ENCODE results near the gene RGL1. TPM values are rescaled to one million over a fixed set of nuclear protein-coding genes. Genes with fewer than 3 reads are reported as not detected.

RGL1 gene
- total RNA-seq, 2 experiments from 2014 or later = 1.6 to 1.7 TPM

DNA sequence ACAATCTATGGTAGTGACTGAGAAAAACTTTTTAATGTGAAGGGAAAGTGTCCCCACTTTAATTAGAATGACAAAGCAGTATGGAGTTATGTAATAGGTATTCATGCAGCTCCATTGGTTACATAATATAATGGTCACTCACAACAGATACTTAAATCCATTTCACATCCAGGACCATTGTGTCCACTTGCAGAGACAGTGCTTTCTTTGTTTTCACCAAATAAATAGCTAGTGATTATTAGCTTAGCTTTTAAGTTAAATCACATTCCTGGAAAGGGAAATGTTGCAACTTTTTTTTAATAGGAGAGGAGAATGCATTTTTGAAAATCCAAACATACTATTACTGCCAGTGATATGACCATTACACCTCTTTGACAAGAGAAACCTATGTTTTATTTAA lies 22.9 kb downstream of the RGL1 start:
- Mint-ChIP-seq H3K4me3 (no peak overlapping the region), H3K9me3 (no peaks in the 10 kb centered on the region), H3K36me3 (no peaks in the 10 kb centered on the region), H3K27ac (no peak overlapping the region), H3K27me3 (no peaks in the 10 kb centered on the region), H3K4me1 (no peaks in the 10 kb centered on the region)
- DNase-seq = no peak

GRCh38 chr1:183830389-183830788 lies 25.5 kb downstream of the RGL1 start:
- H3K27ac Mint-ChIP-seq = no peak overlapping the region
- no peaks in the 10 kb centered on the region for H3K9me3 Mint-ChIP-seq
- H3K4me1 Mint-ChIP-seq = no peaks in the 10 kb centered on the region
- no peaks in the 10 kb centered on the region for H3K27me3 Mint-ChIP-seq
- no peak overlapping the region for H3K4me3 Mint-ChIP-seq
- H3K36me3 Mint-ChIP-seq = no peaks in the 10 kb centered on the region
- DNase-seq = no peak

GRCh38 chr1:183831311-183831710 lies 26.4 kb downstream of the RGL1 start:
- Mint-ChIP-seq H3K4me3 (no peak overlapping the region), H3K36me3 (no peaks in the 10 kb centered on the region), H3K9me3 (no peaks in the 10 kb centered on the region), H3K4me1 (no peaks in the 10 kb centered on the region), H3K27ac (no peak overlapping the region), H3K27me3 (no peaks in the 10 kb centered on the region)
- no peak for DNase-seq

DNA sequence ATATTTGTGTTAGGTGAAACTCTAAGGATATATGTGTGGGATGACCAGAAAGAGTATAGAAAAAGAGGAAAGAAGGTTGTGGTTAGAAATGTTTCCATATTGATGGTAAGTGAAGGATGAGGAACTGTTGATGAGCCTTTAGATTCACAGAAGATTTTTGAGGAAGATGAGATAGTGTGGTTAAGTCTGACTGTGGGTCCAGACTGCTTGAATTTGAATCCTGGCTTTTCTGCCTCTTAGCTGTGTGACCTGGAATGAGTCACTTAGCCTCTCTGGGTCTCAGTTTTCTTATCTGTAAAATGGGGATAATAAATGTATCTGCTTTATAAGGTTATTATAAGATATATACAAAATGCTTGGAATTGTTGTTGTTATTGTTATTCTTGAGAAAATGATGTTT lies 27.5 kb downstream of the RGL1 start:
- Mint-ChIP-seq H3K4me1 (no peaks in the 10 kb centered on the region), H3K27me3 (no peaks in the 10 kb centered on the region), H3K4me3 (no peak overlapping the region), H3K9me3 (no peaks in the 10 kb centered on the region), H3K27ac (no peak overlapping the region), H3K36me3 (no peaks in the 10 kb centered on the region)
- DNase-seq = no peak

GRCh38 chr1:183834568-183834967 lies 29.6 kb downstream of the RGL1 start:
- H3K36me3 Mint-ChIP-seq = no peaks in the 10 kb centered on the region
- no peaks in the 10 kb centered on the region for H3K4me1 Mint-ChIP-seq
- no peak overlapping the region for H3K4me3 Mint-ChIP-seq
- no peaks in the 10 kb centered on the region for H3K27me3 Mint-ChIP-seq
- H3K27ac Mint-ChIP-seq = no peak overlapping the region
- H3K9me3 Mint-ChIP-seq = no peaks in the 10 kb centered on the region
- no peak for DNase-seq

GRCh38 chr1:183836598-183836997 lies 31.7 kb downstream of the RGL1 start:
- no peak for DNase-seq
- Mint-ChIP-seq H3K27me3 (no peaks in the 10 kb centered on the region), H3K9me3 (no peaks in the 10 kb centered on the region), H3K27ac (no peak overlapping the region), H3K4me3 (no peak overlapping the region), H3K4me1 (peaks cover 5% of the 10 kb centered on the region), H3K36me3 (no peaks in the 10 kb centered on the region)

GRCh38 chr1:183837062-183837461 lies 32.1 kb downstream of the RGL1 start:
- H3K27ac Mint-ChIP-seq = no peak overlapping the region
- peaks cover 10% of the 10 kb centered on the region for H3K4me1 Mint-ChIP-seq
- no peaks in the 10 kb centered on the region for H3K9me3 Mint-ChIP-seq
- no peak overlapping the region for H3K4me3 Mint-ChIP-seq
- no peak for DNase-seq
- no peaks in the 10 kb centered on the region for H3K27me3 Mint-ChIP-seq
- H3K36me3 Mint-ChIP-seq = no peaks in the 10 kb centered on the region

DNA sequence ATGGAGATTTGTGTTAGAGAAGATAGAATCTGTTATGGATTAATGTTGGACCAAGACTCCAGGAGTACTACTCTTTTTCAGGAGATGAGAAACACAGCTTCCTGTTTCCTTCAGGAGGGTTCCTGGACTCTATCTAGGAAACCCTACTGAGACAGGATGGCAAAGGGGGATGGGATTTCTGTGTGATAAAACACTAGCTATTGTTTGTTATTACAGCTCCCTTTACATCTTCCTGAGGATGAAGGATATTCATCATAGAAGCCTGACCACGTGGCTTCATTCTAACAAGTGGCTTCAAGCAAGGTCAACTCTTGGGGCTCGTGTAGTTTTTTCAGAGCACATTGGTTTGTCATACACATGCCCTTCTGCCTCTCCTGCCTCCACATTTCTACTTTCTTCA lies 33.3 kb downstream of the RGL1 start:
- no peak for DNase-seq
- no peak overlapping the region for H3K4me3 Mint-ChIP-seq
- peaks cover 18% of the 10 kb centered on the region for H3K4me1 Mint-ChIP-seq
- no peaks in the 10 kb centered on the region for H3K9me3 Mint-ChIP-seq
- no peaks in the 10 kb centered on the region for H3K27me3 Mint-ChIP-seq
- H3K27ac Mint-ChIP-seq = no peak overlapping the region
- no peaks in the 10 kb centered on the region for H3K36me3 Mint-ChIP-seq

DNA sequence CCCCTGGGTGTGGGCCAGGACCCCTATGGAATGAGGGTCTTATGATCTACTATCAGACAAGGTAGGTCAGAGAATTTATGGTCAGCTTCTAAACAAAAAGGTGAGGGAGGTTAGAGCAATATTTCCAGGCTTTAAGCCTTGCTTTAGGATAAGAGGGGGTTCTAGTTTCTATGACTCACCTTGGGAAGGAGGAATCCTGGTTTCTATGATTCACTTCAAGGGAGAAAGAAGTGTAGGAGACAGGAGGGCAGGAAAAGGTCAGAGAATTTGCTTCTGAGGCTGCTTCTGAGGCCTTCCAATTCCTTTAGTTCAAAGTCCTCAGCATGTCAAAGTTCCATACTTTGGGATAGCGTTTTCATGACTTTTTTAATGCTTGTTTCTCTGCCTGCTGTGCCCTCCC lies 35.2 kb downstream of the RGL1 start:
- Mint-ChIP-seq H3K4me3 (no peak overlapping the region), H3K9me3 (no peaks in the 10 kb centered on the region), H3K4me1 (peaks cover 20% of the 10 kb centered on the region), H3K27me3 (no peaks in the 10 kb centered on the region), H3K36me3 (no peaks in the 10 kb centered on the region), H3K27ac (no peak overlapping the region)
- no peak for DNase-seq

GRCh38 chr1:183841550-183841949 lies 36.6 kb downstream of the RGL1 start:
- DNase-seq = no peak
- H3K27ac Mint-ChIP-seq = peak overlapping the region; percentile 87
- no peaks in the 10 kb centered on the region for H3K36me3 Mint-ChIP-seq
- no peaks in the 10 kb centered on the region for H3K27me3 Mint-ChIP-seq
- no peaks in the 10 kb centered on the region for H3K9me3 Mint-ChIP-seq
- no peak overlapping the region for H3K4me3 Mint-ChIP-seq
- H3K4me1 Mint-ChIP-seq = peaks cover 25% of the 10 kb centered on the region

GRCh38 chr1:183841950-183842794 lies 37.3 kb downstream of the RGL1 start:
- H3K36me3 Mint-ChIP-seq = no peaks in the 10 kb centered on the region
- H3K4me3 Mint-ChIP-seq = peak overlapping the region; percentile 42
- H3K9me3 Mint-ChIP-seq = no peaks in the 10 kb centered on the region
- no peaks in the 10 kb centered on the region for H3K27me3 Mint-ChIP-seq
- H3K27ac Mint-ChIP-seq = peak overlapping the region; percentile 87
- peak; percentile 14 for DNase-seq
- peaks cover 25% of the 10 kb centered on the region for H3K4me1 Mint-ChIP-seq

GRCh38 chr1:183842795-183843144 lies 37.9 kb downstream of the RGL1 start:
- Mint-ChIP-seq H3K4me1 (peaks cover 25% of the 10 kb centered on the region), H3K27me3 (no peaks in the 10 kb centered on the region), H3K9me3 (no peaks in the 10 kb centered on the region), H3K36me3 (no peaks in the 10 kb centered on the region), H3K27ac (peak overlapping the region; percentile 81), H3K4me3 (peak overlapping the region; percentile 42)
- DNase-seq = no peak

GRCh38 chr1:183844806-183845205 lies 39.9 kb downstream of the RGL1 start:
- Mint-ChIP-seq H3K9me3 (no peaks in the 10 kb centered on the region), H3K4me3 (no peak overlapping the region), H3K4me1 (peaks cover 25% of the 10 kb centered on the region), H3K36me3 (no peaks in the 10 kb centered on the region), H3K27me3 (no peaks in the 10 kb centered on the region), H3K27ac (no peak overlapping the region)
- DNase-seq = no peak

DNA sequence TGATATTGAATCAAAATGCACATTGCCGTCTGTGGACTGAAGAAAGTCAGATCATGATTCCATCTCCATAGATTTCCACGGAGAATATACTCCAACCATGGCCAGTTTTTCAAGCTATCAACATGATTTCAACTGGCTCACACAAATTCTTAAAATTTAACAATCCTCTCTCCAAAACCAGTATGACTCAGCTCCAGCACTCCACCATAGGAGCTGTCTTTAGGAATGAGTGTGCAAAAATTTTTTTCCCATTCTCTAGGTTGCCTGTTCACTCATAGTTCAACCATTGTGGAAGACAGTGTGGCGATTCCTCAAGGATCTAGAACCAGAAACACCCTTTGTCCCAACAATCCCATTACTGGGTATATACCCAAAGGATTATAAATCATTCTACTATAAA lies 40.8 kb downstream of the RGL1 start:
- Mint-ChIP-seq H3K4me1 (peaks cover 23% of the 10 kb centered on the region), H3K27me3 (no peaks in the 10 kb centered on the region), H3K36me3 (no peaks in the 10 kb centered on the region), H3K9me3 (no peaks in the 10 kb centered on the region), H3K4me3 (no peak overlapping the region), H3K27ac (no peak overlapping the region)
- DNase-seq = no peak

- Mint-ChIP-seq H3K4me1 (peaks cover 10% of the 10 kb centered on the region), H3K27ac (no peak overlapping the region), H3K9me3 (no peaks in the 10 kb centered on the region), H3K36me3 (no peaks in the 10 kb centered on the region), H3K27me3 (no peaks in the 10 kb centered on the region), H3K4me3 (no peak overlapping the region)
- no peak for DNase-seq
Measured at GRCh38 chr1:183847641-183848040, 42.7 kb downstream of the RGL1 start.

- Mint-ChIP-seq H3K27ac (no peak overlapping the region), H3K27me3 (no peaks in the 10 kb centered on the region), H3K36me3 (no peaks in the 10 kb centered on the region), H3K9me3 (no peaks in the 10 kb centered on the region), H3K4me1 (no peaks in the 10 kb centered on the region), H3K4me3 (no peak overlapping the region)
- no peak for DNase-seq
Measured at GRCh38 chr1:183850852-183851251, 45.9 kb downstream of the RGL1 start.

All from activated naive CD8-positive, alpha-beta T cell treated with anti-CD3 and anti-CD28 coated beads for 36 hours (primary cell).